Hematopoietic multipotent progenitor cell treated with erythropoietin and hydrocortisone succinate and interleukin-3 and kit ligand, for 4 days (in vitro differentiated cells): ENCODE data around the gene ESR2.
"Not testable (repeated sequence)": the region's sequence is repeated elsewhere in the genome, so short reads cannot be mapped to it uniquely, and the experiment has no call there.

Experiments used
- DNase-seq: peaks from one replicate; pipeline ENCODE4 v3.0.0-alpha.2; 2015

The ESR2 gene

DNA sequence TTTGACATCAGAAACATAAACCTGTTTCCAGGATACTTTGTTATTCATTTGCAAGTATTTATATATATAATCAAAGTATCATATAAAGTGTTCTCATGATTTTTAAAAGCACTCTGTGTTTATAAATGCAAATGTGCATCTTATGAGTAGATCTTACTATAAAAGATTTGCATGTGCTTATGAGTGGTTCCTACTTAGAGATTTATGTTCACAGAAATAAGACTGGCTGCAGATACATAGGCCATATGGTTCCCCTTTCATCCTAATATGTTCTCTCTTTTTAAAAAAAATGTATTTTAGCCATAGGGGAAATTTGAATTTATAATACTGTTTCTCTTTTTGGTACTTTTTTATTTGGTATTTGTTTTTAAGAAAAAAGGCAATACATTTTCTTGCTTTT, 174.2 kb downstream of the ESR2 start:
- no peak for DNase-seq

DNA sequence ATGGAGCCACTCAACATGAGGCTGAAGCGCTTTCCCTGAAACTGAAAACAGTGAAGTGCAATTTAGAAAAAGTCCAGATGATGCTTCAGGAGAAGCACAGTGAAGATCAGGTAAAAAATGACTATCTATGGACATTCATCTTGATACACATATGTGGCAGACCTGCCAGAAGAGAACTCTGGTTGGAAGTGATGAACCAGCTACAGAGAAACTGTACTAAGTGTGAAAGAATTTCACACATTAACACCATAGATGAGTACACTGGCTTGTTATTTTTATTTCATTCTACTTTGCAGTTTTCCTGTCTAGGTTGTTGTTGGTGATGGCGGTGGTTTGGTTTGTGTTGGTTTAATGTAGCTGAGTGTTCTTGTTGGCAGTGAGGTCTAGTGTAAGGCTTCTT, 174.7 kb downstream of the ESR2 start:
- no peak for DNase-seq

- DNase-seq: no peak
Measured at GRCh38 chr14:64118892-64119291, 175.3 kb downstream of the ESR2 start.

DNA sequence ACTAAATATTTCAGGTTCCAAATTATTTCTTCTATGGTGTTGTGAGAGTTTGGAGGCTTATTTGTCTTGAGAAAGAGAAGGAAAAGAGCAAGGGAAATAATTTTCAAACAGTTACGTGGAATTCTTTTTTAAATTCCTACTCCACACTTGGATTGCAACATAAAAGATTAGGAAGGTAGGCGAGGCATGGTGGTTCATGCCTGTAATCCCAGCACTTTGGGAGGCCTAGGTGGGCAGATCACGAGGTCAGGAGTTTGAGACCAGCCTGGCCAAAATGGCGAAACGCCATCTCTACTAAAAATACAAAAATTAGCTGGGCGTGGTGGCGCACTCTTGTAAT, 175.8 kb downstream of the ESR2 start:
- not testable (repeated sequence) for DNase-seq

GRCh38 chr14:64117671-64118402, 176.3 kb downstream of the ESR2 start:
- no peak for DNase-seq

- no peak for DNase-seq
Measured at GRCh38 chr14:64115401-64115800, 178.8 kb downstream of the ESR2 start.

DNA sequence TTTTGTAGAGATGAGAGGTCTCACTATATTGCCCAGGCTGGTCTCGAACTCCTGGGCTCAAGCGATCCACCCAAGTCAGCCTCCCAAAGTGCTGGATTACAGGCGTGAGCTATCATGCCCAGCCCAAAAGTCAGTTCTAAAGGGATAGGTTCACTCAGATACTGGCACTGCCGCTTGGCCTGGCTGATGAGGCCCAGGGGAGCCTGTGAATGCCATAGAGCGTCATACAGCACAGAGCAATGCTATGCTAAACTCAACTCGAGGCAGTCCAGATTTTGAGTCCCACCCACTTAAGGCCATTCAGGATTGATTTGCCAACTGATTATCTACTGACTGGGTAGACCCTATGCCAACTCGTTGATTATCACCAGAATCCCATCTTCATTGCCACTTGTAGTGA, 179.4 kb downstream of the ESR2 start:
- no peak for DNase-seq

GRCh38 chr14:64114166-64114565, 180.0 kb downstream of the ESR2 start:
- peak; percentile 3 for DNase-seq

GRCh38 chr14:64112867-64113678, 181.1 kb downstream of the ESR2 start:
- DNase-seq: no peak

DNA sequence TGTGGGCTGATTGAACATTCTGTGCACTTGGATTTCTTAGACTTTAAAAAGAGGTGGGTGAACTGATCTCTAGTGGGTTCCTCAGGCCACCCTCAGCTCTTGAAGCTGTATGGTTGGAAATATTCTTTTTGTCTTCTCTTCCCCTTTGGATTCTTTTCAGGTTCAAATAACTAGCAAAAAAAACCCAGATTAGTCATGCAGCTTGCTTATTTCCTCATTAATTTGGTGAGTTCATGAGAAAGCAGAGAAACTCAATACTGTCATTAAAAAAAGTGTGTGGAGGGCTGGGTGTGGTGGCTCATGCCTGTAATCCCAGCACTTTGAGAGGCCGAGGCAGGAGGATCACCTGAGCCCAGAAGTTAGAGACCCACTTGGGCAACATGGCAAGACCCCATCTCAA, 183.4 kb downstream of the ESR2 start:
- DNase-seq: no peak

- no peak for DNase-seq
Measured at GRCh38 chr14:64109819-64110554, 184.2 kb downstream of the ESR2 start.

- no peak for DNase-seq
Measured at GRCh38 chr14:64107438-64107837, 186.7 kb downstream of the ESR2 start.

DNA sequence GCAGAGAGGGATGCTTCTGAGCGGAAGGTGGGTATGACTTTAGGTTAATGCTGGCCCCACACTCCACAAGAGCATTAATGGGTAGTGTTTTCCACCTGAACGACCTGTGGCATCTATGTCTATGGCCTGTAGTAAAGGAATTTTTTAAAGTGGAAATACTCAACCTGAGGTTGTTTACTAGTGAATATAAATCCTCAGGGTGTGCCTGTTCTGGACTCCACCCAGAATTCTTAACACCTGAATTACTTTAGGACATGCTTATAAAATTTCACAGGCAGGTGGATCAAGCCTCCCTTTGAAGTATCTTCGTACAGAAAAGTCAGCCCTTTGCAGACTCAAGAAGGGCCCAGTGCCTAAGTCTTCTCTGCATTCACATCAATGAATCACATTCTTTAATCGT, 196.1 kb downstream of the ESR2 start:
- no peak for DNase-seq

- DNase-seq: no peak
Measured at GRCh38 chr14:64095620-64096019, 198.6 kb downstream of the ESR2 start.

DNA sequence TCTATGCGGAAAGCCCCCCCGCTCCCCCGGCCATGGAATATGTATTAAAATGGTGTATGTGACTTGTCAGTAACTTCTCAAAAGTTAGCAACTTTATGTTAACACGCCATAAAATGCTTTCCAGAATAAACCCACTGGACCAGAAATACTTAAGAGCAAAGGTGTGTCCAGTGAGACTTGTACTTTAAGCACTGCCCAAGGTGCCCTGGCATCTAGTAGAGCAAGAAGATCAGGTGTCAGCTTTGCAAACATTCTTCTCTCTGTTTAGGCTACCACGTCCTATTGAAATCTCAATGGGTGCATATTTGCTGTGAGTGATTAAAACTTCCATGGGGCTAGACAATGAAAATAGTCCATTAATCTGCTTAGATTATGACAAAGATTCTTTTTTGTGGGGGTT, 201.2 kb downstream of the ESR2 start:
- DNase-seq: no peak

GRCh38 chr14:64092338-64092737, 201.8 kb downstream of the ESR2 start:
- DNase-seq: no peak

DNA sequence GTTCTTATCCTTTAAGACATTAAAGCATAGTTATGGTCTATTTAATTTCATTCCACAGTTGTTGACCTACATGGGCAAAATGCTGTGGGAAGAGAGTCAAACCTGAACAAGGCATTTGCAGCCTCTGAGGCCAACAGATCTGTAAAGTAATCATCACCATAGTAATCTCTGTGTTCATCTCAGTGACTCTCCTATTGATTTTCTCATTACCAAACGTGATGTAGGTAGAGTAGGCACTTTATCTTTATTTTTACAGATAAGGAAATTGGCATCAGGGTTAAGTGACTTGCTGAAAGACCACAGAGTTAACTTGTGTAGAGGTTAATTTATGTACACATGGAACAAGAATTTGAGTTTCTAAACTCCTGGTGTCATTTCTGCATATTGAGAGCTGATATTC, 203.0 kb downstream of the ESR2 start:
- no peak for DNase-seq

DNA sequence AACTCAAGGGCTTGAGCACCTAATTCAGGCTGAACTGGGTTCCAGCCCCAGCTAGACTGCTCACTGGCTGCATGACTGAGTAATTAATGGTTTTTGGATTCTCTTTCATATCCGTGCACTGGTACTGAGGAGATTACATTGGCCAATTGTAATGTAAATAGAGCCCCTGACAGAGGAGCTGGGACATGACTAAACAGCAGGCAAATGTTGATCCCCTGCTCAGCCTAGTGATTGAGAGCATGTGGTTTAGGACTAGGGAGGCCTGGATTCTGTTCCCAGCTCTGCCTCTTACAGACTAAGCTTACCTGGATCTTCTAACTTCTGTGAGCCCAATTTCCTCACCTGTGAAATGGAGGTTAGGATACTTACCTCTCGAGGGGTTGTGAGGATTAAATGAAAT, 204.3 kb downstream of the ESR2 start:
- no peak for DNase-seq

DNA sequence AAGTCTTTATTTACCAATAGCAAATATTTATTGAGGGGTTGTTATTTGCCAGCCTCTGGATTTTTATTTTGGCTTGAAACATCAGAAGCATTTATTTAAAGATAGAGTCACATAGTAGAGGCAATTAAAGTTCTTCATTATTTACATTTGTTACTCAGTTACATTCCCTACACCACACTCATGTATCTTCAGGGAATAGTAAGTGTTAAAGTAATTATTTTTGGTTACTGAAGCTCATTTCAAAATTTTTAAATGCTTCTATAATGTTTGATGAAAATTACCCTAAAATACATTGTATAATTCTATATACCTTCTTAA, 205.6 kb downstream of the ESR2 start:
- no peak for DNase-seq

GRCh38 chr14:64082837-64083236, 211.3 kb downstream of the ESR2 start:
- no peak for DNase-seq

DNA sequence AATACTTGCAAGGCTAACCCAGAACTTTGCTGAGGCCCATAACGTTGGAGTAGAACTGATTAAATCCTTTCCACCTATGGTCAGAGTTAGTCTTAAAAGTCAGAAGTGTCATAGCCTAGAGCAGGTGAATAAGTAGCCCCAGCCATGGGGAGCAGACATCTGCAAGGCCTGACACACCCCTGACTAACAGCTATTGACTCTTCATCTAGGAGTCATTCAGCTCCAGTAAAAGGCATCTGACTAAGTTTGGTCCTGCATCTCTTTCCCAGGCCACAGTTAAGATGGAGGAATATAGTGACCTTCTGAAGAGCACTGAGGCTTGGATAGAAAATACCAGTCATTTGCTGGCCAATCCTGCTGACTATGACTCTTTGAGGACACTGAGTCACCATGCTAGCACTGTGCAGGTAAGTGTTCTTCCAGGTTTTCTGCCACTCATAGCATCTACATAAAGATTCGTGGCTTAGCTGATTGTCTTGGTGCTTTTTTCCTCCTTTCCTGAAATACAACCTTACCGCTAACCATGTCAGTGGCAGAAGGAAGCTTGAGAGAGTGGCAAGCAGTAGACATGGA, 212.9 kb downstream of the ESR2 start:
- DNase-seq: no peak

GRCh38 chr14:64080452-64080851, 213.7 kb downstream of the ESR2 start:
- DNase-seq: no peak

- DNase-seq: no peak
Measured at GRCh38 chr14:64075613-64076005, 218.6 kb downstream of the ESR2 start.
